Measurements from ENCODE around the gene DNM3. TPM values are rescaled to one million over a fixed set of nuclear protein-coding genes. Genes with fewer than 3 reads are reported as not detected.

DNM3 gene
- total and polyA plus RNA-seq, 9 of the 15 experiments (the other 6 are each of a cell fraction or from before 2014, with no cell fraction given) = 0.08 to 0.36 (median 0.22) TPM; not detected in 1

DNA sequence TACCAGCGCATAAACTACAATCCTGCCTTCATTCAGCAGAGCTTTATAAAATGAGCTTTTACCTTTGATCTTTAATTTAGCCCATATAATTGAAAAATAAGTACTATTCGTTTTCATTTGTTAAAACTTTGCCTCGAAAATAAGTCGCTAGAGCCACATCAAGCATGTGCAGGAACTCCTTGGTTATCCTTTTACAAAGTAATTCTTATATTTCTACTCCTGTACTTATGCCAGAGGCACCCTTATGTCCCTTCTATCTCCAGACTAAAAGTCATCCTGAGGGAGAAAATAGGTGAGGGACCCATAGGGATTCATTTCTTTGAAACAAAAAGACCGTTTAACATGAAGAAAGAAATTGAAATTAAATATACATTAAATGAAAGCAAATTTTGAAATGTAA, 301.0 kb downstream of the DNM3 start (continued):
- no peak for TF ChIP-seq FIP1L1 (IDR thresholded peaks at IDR 0.05; ENCODE audit: low read depth, low read length, poor library complexity, severe bottlenecking)
- no peak for TF ChIP-seq ZNF695 (CRISPR knock-in tag; IDR thresholded peaks at IDR 0.05)

- H3K9me1 ChIP-seq (ENCODE audit: control insufficient read depth, insufficient read depth, low read length) = no peaks in the 10 kb centered on the region
- TF ChIP-seq LEF1 (IDR thresholded peaks at IDR 0.05) = no peak
- no peak for TF ChIP-seq HNRNPK (IDR thresholded peaks at IDR 0.05; ENCODE audit: low read depth, low read length, poor library complexity, severe bottlenecking)
- TF ChIP-seq SOX6 (IDR thresholded peaks at IDR 0.05) = no peak
- TF ChIP-seq ZNF12 (CRISPR knock-in tag; IDR thresholded peaks at IDR 0.05) = no peak
- TF ChIP-seq ZNF609 (CRISPR knock-in tag; IDR thresholded peaks at IDR 0.05; ENCODE audit: borderline replicate concordance) = no peak
- no peak for TF ChIP-seq FUS (optimal IDR thresholded peaks at IDR 0.05; ENCODE audit: low read depth, low read length)
- no peak for TF ChIP-seq RBM15 (IDR thresholded peaks at IDR 0.05; ENCODE audit: insufficient read depth, low read length)
- TF ChIP-seq CEBPB (tag; IDR thresholded peaks at IDR 0.05) = no peak
- no peak for TF ChIP-seq ZNF282 (CRISPR knock-in tag; IDR thresholded peaks at IDR 0.05)
These were observed 302.2 kb downstream of the DNM3 start for GRCh38 chr1:172143384-172144055.

More at GRCh38 chr1:172143384-172144055, 302.2 kb downstream of the DNM3 start:
- no peak overlapping the region for H3K4me3 ChIP-seq
- no peaks in the 10 kb centered on the region for H4K20me1 ChIP-seq (replicated peaks; ENCODE audit: control insufficient read depth, insufficient read depth, low read length)
- H3K27ac ChIP-seq (ENCODE audit: extremely low read depth, low read depth, low read length) = no peak overlapping the region
- no peak overlapping the region for H3K4me2 ChIP-seq (ENCODE audit: insufficient read depth, low read length)
- H3K4me1 ChIP-seq (replicated peaks in 1 of 2; ENCODE audit: control insufficient read depth in 2 of 2, insufficient read depth in 2 of 2, low read length in 2 of 2) = no peaks in the 10 kb centered on the region
- H2AFZ ChIP-seq (ENCODE audit: low read depth, low read length) = no peak overlapping the region
- DNase-seq (ENCODE audit: extremely low read depth in 1 of 4, low spot score in 3 of 4) = no peak
- FAIRE-seq = no peak
- in situ Hi-C loops (cut with MboI) = no loop called here
- no peaks in the 10 kb centered on the region for H3K79me2 ChIP-seq (ENCODE audit: control insufficient read depth, insufficient read depth, low read length)
- BruUV-seq (replicated peaks) = no TSS peak
- H3K9ac ChIP-seq (ENCODE audit: insufficient read depth in 1 of 2, low read depth in 2 of 2, low read length in 2 of 2) = no peak overlapping the region
- ChIA-PET CTCF (ENCODE audit: low intra/inter-chr PET ratio) (no interaction called here), POLR2A (no interaction called here)
- intact Hi-C loops (cut with micrococcal nuclease) = no loop called here
- WGBS (ENCODE audit: insufficient coverage, low coverage, missing lambda C conversion rate) = 0% methylated on average over 3 of the region's 3 CpGs
- H3K27me3 ChIP-seq (ENCODE audit: control insufficient read depth in 2 of 2, insufficient read depth in 2 of 2, low read length in 2 of 2) = peaks cover 0 to 6% of the 10 kb centered on the region in 2 experiments; a peak in 2 of 5 replicates
- H3K36me3 ChIP-seq (ENCODE audit: control insufficient read depth, insufficient read depth, low read length) = no peaks in the 10 kb centered on the region
- H3K9me3 ChIP-seq (replicated peaks; ENCODE audit: control insufficient read depth, insufficient read depth, low read depth, low read length) = no peaks in the 10 kb centered on the region
- no peak for ATAC-seq
